Astrocyte of the cerebellum (primary cell): ENCODE results near the gene SUN2.

Source experiments
- DNase-seq: peaks from one replicate; pipeline ENCODE4 v3.0.0-alpha.2; 2011; ENCODE audit warnings: low read depth
- H3K4me3 ChIP-seq: 2 replicates; pipeline ENCODE4 v1.5.1; 2011; ENCODE audit warnings: mild to moderate bottlenecking, low read depth, low read length, moderate library complexity
- in situ Hi-C: cut with HindIII; loops from 2 replicates; pipeline ENCODE4 v1.10.0; 2017; ENCODE audit warnings: low sequenced_read_pairs
- TF ChIP-seq, protein P1 (sequence below): IDR thresholded peaks from 2 replicates; pipeline ENCODE4 v1.5.1; 2012; ENCODE audit warnings: low read length, low read depth, moderate library complexity, mild to moderate bottlenecking; ENCODE audit errors: missing control alignments

Gene SUN2

GRCh38 chr22:38727123-38727522 is 28.7 kb downstream of the SUN2 start:
- no peak for DNase-seq
- in situ Hi-C loops: no loop called here
- no peak overlapping the region for H3K4me3 ChIP-seq
- TF ChIP-seq, protein P1, sequence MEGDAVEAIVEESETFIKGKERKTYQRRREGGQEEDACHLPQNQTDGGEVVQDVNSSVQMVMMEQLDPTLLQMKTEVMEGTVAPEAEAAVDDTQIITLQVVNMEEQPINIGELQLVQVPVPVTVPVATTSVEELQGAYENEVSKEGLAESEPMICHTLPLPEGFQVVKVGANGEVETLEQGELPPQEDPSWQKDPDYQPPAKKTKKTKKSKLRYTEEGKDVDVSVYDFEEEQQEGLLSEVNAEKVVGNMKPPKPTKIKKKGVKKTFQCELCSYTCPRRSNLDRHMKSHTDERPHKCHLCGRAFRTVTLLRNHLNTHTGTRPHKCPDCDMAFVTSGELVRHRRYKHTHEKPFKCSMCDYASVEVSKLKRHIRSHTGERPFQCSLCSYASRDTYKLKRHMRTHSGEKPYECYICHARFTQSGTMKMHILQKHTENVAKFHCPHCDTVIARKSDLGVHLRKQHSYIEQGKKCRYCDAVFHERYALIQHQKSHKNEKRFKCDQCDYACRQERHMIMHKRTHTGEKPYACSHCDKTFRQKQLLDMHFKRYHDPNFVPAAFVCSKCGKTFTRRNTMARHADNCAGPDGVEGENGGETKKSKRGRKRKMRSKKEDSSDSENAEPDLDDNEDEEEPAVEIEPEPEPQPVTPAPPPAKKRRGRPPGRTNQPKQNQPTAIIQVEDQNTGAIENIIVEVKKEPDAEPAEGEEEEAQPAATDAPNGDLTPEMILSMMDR: no peak

- DNase-seq: no peak
- no peak overlapping the region for H3K4me3 ChIP-seq
- TF ChIP-seq, protein P1: no peak
- in situ Hi-C loops: no loop called here
Measured at GRCh38 chr22:38725900-38726655, 29.7 kb downstream of the SUN2 start.

GRCh38 chr22:38724926-38725571 is 30.7 kb downstream of the SUN2 start:
- H3K4me3 ChIP-seq: no peak overlapping the region
- no peak for DNase-seq
- in situ Hi-C loops: no loop called here
- TF ChIP-seq, protein P1: peak; percentile 71

DNA sequence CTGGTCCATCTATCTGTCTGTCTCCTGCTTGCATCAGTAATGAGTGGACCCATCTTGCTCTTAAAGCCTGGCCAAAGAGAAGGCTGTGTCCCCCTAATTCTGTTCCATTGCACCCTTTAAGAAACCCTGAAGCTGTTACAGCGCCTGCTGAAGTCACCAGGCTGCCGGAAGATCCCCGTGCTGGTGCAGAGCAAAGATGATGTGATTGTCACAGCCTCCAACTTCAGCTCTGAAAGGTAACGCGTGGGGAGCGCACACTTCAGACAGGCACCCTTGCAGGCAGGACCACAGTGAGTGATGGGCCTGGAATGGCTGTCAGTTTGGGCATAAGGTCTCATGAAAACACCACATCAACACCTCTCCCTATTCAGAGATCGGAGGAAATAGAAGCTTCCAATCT is 31.6 kb downstream of the SUN2 start:
- DNase-seq: no peak
- H3K4me3 ChIP-seq: no peak overlapping the region
- TF ChIP-seq, protein P1: no peak
- in situ Hi-C loops: no loop called here

DNA sequence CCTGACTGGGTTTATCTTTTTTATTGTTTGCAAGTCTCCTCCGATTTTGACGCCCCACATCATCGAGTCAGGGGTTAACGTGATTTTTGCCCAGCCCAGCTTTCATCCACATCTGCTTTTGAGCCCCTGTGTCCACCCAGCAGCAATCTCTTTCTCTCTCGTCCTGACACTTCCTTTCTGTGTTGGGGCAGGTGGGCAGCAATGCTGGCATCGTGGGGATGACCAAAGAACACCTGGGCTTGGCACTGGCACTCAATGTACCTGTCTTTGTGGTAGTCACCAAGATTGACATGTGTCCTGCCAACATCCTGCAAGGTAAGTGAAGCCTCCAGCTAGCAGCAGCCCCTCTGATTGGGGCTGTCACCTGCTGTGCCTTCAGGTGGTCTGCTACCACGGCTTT is 34.2 kb downstream of the SUN2 start:
- H3K4me3 ChIP-seq: no peak overlapping the region
- in situ Hi-C loops: no loop called here
- no peak for DNase-seq
- TF ChIP-seq, protein P1: no peak

DNA sequence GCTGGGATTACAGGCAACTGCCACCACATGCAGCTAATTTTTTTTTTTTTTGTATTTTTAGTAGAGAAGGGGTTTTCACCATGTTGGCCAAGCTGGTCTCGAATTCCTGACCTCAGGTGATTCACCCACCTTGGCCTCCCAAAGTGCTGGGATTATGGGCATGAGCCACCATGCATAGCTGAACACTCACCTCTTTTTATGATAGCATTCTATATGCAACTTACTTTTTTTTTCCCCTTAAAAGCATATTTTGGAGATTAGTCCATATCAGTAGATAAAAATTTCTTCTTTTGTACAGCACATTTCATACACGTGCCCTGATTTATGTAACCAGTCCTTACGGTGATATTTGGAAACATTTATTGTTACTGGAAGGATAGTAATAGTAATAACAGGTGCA is 35.4 kb downstream of the SUN2 start:
- in situ Hi-C loops: no loop called here
- no peak overlapping the region for H3K4me3 ChIP-seq

More for the DNA sequence above, 35.4 kb downstream of the SUN2 start:
- TF ChIP-seq, protein P1: no peak
- DNase-seq: no peak
